BJ (cell line): ENCODE measurements around the gene DDX56. TPM values are rescaled to one million over a fixed set of nuclear protein-coding genes. Genes with fewer than 3 reads are reported as not detected.

ENCODE experiments used
- CTCF ChIA-PET: fragments of 350-600 bp; formaldehyde crosslinking; extraction: SDS; loops from one replicate; lab custom pipeline; 2021; ENCODE audit warnings: antibody characterized with exemption, inconsistent platforms; lab: Yijun Ruan, JAX
- POLR2A ChIA-PET: fragments of 300-600 bp; sonication (Branson Sonifier 250); formaldehyde crosslinking; extraction: SDS; loops from one replicate; lab custom pipeline; 2021; ENCODE audit warnings: antibody characterized with exemption; lab: Charles Lee
- DNase-seq: peaks from one replicate; pipeline ENCODE4 v3.0.0-alpha.2; 2011; ENCODE audit warnings: low read depth
- H3K27me3 ChIP-seq: 2 replicates; pipeline ENCODE4 v1.6.0; 2011; ENCODE audit warnings: low read length; ENCODE audit not compliant: control insufficient read depth, insufficient read depth
- H3K36me3 ChIP-seq: 2 replicates; pipeline ENCODE4 v1.5.1; 2011; ENCODE audit warnings: low read length; ENCODE audit not compliant: control insufficient read depth, insufficient read depth
- H3K4me3 ChIP-seq: 2 replicates; pipeline ENCODE4 v1.5.1; 2011; ENCODE audit warnings: low read depth, mild to moderate bottlenecking, control low read depth, low read length
- CTCF ChIP-seq: IDR thresholded peaks from 2 replicates; pipeline ENCODE4 v1.5.1; 2011; ENCODE audit warnings: low read depth, mild to moderate bottlenecking, control low read depth, inconsistent platforms, low read length, moderate library complexity; ENCODE audit not compliant: insufficient read depth
- polyA plus RNA-seq: library from polyadenylated mRNA; depleted of rRNA; stranded (reverse); fragments of >200 nt; gene quantifications from 2 replicates; pipeline ENCODE4 v1.2.3, GENCODE V29; 2011

The DDX56 gene
- polyA plus RNA-seq, 1 experiment = 77.3 TPM

GRCh38 chr7:44618753-44619152 lies 45.0 kb upstream of the DDX56 start:
- Histone ChIP-seq H3K27me3 (no peaks in the 10 kb centered on the region), H3K36me3 (no peaks in the 10 kb centered on the region), H3K4me3 (no peak overlapping the region)
- no peak for TF ChIP-seq CTCF
- no peak for DNase-seq
- ChIA-PET CTCF (no interaction called here), POLR2A (no interaction called here)

GRCh38 chr7:44618045-44618444 lies 44.3 kb upstream of the DDX56 start:
- ChIA-PET POLR2A (no interaction called here), CTCF (no interaction called here)
- H3K4me3 ChIP-seq = no peak overlapping the region
- no peak for TF ChIP-seq CTCF
- DNase-seq = no peak
- H3K36me3 ChIP-seq = no peaks in the 10 kb centered on the region
- H3K27me3 ChIP-seq = no peaks in the 10 kb centered on the region

DNA sequence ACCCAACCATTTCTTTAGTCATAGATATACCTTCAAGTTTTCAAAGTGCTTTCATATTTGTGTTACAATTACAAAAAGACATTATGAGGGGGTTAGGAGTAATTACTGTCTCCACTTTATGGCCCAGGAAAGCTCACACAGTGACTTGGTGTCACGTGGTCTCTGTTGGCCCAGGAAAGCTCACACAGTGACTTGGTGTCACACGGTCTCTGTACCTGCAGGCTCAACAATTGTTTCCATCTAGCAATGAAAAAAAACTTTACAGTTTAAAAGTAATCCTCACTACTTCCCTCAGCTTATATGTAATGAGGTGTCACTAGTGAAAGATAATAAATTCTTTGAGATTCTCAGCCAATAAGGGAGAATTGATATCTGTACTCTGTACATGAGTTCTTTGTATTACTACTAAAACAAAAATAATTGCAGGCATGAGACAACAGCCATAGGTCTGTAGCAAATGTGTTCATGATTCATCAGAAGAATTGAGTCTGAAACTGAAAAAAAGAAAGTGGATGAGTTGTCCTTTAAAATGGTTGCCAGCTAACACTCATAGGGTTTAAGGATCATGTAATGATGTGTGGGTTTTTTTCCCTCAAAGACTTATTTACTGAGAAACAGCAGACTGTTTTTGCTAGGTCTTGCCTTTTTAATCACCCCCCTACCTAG lies 43.6 kb upstream of the DDX56 start:
- no peak for TF ChIP-seq CTCF
- CTCF ChIA-PET = no interaction called here
- POLR2A ChIA-PET = no interaction called here
- H3K36me3 ChIP-seq = no peaks in the 10 kb centered on the region
- no peaks in the 10 kb centered on the region for H3K27me3 ChIP-seq
- peak; percentile 37 for DNase-seq
- no peak overlapping the region for H3K4me3 ChIP-seq

GRCh38 chr7:44616545-44616944 lies 42.8 kb upstream of the DDX56 start:
- no peak for DNase-seq
- Histone ChIP-seq H3K27me3 (no peaks in the 10 kb centered on the region), H3K4me3 (no peak overlapping the region), H3K36me3 (no peaks in the 10 kb centered on the region)
- CTCF ChIA-PET = no interaction called here
- no peak for TF ChIP-seq CTCF
- POLR2A ChIA-PET = no interaction called here

DNA sequence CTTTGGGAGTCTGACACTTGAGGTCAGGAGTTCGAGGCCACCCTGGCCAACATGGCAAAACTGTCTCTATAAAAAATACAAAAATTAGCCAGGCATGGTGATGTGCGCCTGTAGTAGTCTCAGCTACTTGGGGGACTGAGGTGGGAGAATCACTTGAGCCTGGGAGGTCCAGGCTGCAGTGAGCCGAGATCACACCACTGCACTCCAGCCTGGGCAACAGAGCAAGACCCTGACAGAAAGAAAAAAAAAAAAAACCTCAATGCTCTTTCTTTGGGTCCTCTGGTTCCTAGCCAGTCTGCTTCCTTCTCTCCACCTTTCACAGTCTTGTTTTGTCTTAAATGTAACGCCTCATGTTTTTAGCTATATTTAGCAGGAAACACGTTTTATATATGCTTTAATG lies 42.1 kb upstream of the DDX56 start:
- TF ChIP-seq CTCF = no peak
- Histone ChIP-seq H3K4me3 (no peak overlapping the region), H3K36me3 (no peaks in the 10 kb centered on the region), H3K27me3 (no peaks in the 10 kb centered on the region)
- ChIA-PET POLR2A (no interaction called here), CTCF (no interaction called here)
- no peak for DNase-seq
